ENCODE data around the gene PDLIM5.

DNA sequence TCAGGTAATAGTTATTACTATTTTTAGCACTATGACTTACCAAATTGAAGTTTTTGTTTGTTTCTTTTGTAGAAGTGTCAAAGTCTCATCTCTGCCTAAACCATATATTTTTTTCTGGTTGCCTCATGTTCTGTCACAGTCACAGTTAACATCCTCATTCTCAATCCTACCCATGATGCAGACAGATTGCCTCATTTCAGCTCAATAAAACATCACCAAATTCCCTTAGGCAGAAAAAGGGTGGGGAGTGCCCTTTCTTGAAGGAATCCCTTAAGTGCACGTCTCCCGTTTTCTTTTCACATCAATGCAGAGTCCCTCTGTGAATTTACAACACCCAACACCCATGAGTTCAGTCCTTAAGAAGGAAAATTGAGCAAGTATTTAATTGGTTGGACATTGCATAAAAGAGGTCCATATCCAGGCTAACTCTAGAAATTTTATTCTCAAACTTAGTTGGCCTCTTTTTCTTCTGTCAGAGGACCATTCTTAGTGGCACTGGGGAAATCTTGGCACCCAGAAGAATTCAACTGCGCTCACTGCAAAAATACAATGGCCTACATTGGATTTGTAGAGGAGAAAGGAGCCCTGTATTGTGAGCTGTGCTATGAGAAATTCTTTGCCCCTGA, 202.4 kb downstream of the PDLIM5 start:
- TF ChIP-seq CTCF (IDR thresholded peaks at IDR 0.05) (no peak), EP300 (IDR thresholded peaks at IDR 0.05) (no peak)

Measured in suprapubic skin (tissue), 3 donors.